ENCODE measurements around the gene SLIT3.

Gene SLIT3

DNA sequence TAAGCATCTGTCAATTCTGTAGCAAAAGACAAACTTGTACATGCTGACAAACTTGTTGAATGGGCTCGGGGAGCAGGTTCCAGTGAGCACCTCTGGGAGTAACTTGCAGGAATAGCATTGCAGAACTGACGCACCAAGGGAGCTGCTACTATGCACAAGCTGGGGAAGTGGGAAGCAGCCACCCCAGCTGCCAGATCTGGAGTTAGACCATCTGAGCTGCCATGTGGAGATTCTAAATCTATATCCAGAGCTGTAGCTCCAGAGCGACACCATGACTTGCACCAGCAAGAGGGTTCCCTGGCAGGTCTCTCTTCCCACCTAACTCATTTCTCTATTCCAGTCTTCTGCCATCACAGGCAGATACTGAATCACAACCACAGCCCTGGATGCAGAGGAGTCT lies 375.8 kb downstream of the SLIT3 start:
- DNase-seq (ENCODE audit: low read depth) = no peak

DNA sequence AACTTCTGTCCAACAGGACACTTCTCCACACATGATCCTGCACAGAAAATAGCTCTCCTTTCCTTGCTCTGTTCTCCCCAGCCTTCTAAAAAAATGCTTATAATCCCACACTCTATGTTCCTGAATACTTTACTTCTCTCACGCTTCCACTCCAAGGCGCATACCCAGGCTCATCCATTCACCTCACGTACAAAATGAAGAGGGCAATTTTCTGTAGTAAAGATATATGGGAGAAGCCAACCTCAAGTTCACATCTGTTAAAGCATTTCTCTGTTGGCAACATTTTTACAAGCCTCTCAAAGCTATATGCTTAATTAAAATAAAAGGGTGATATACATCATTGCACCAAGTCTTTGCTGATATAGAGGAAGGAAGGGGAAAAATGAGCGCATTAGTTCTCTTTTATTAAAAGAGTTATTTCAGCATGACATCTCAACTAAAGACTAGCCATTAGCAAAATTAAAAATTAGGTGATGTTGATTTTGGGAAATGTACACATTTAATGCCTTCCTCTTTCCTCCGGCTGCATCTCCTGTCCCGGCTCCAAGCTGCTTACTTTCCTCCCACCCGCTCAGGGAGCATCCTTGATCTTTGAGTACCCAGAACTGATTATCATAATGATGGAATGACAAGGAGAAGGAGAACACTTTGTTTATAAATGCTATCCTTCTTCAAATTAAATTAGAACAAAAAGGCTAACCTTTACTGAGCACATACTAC lies 379.6 kb downstream of the SLIT3 start:
- no peak for DNase-seq (ENCODE audit: low read depth)

DNA sequence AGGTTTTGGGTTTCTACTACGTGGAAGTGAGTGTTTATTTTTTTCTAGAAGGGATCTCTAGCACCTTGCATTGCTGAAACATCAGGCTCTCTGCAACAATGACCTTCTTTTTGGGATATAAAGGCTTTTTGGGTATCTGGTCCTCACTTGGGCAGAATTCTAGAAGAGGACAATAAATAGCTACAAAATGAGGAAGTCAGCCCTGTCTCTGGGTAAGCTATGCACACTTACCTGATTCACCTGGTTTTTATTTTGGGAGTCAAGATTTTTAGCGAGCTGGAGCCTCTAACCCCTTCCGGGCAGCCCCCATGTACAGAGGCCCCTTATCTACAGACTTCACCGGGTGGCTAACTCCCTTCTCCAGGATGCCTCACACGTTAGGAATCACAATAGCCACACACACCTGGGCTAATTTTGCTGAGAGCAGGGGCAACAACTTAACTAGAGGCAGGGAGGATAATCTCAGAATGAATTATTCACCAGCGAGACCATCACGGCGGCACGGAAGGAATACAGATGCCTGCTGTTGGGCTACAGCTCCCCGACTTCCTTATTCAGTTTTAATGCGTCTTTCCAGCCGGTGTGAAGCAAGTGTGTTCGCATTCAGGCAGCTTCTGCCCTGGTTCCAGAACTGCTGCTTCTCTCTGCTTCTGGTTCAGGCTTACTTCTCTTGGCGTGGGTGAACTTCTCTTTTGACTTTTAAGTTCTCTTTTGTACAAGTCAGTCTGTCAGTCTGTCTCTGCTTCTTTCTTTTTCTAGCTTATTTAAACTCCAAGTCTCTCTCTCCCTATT lies 380.7 kb downstream of the SLIT3 start:
- DNase-seq (ENCODE audit: low read depth) = no peak

DNA sequence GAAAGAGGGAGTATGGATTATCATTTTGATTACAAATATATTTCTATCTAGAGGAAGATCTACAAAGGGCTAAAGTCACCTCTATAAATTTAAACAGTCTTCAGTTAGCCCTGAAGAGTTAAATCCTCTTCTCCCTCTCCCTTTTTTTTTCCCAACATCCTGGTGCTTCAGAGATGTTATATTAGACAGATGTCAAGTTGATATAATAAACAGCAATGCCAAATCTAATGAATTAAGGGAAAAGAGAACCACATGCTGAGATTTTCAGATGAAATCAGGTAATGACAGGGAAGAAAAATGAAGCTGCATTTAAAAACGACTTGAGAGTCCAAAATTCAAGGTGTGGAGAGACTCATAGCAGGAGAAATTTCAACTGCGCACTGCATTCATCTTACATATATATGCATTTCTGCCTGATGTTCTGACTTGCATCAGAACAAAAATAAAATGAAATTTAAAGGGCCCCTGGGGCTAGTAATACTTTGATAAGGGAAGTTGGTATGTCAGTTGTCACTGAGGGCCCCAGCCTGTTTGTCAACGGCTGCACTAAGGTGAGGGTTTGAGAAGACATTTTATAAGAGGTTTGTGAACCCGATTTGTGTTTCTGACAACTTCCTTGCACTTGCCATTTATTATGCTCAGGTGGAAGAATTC lies 382.9 kb downstream of the SLIT3 start:
- no peak for DNase-seq (ENCODE audit: low read depth)

DNA sequence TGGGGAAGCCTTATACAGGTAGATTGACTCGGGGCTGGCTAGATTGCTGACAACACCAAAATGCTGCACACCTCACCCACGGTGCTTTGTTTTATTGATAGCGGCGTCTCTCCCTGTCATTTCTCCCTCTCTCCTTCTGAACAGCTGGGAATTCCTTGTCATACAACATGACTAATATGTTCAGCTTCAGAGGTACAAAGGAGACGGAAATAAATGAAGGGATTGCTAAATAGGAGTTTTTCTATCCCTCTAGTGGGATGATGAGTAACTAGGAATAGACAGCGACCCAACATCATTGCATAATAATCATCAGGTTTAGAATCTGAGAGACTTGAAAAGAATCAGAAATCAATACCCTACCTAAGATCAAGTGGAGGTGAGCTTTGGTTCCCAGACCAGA lies 384.1 kb downstream of the SLIT3 start:
- no peak for DNase-seq (ENCODE audit: low read depth)

DNA sequence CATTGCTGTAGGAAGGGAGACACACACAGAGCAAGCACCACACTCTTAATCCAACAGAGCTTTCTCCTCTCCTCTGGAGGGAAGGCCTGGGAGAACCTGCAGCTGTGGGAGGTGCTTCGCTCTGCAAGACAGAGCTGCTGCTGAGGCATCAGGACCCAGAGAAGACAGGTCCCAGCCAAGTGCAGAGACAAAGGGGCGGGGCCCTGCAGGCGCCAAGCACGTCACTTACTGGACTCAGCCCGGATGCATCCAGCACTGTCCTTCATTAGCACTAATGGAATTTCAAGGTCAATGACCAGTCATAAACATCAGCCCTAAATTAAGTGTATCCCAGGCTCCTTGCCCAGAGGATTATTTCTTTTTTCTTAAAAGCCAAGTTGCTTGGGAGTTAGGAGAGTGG lies 384.7 kb downstream of the SLIT3 start:
- DNase-seq (ENCODE audit: low read depth) = no peak

DNA sequence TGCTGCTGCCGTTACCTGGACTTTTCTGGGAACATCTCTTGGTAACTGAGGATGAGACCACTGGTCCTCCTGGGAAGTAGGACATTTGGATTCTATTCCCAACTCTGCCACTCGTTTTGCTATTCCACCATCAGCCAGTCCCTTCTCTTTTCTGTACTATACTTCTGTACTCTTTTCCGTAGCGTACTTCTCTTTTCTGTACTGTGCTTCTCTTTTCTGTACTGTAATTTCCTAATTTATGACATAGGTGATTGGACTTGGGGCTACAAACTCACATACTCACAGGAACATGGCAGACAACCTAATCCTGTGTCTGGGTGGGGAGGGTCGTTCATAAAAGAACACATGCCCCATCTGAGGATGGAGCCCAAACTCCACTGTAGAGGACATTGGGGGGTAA lies 386.4 kb downstream of the SLIT3 start:
- no peak for DNase-seq (ENCODE audit: low read depth)

DNA sequence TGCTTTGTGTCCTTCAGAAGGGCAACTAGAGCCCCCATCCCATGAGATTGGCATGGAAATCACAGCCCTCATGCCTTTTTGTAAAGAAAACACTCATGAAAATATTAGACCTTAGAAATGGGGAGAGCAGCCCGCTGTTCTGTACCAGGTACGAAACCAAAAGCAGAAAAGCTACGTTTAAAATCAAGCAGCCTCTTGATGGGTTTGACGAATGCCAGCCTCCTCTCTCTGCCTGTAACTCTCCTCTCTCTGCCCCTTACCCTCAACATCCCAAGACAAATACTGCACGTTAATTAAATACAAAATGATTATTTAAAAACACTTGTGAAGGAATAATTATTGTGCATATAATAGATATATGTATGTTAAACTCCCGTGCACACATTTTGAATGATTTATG lies 390.1 kb downstream of the SLIT3 start:
- no peak for DNase-seq (ENCODE audit: low read depth)

DNA sequence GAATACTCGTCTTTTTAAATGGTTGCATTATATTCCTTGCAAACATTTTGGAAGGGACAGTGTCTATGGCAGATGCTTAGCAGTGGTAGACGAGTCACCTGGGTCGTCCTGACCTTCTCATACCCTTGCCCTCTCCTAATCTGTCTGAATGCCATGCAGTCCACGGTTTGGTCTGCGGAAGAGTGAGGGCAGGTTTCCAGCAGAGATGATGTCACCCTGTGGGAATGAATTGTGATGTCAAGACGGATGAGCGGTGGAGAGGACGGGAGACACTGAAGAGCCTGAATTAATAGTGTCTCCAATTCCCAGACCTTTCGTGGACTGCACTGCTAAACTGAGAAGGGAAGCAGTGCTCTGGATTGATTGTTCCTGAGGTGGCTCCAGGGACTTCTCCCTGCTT lies 392.7 kb downstream of the SLIT3 start:
- DNase-seq (ENCODE audit: low read depth) = no peak

DNA sequence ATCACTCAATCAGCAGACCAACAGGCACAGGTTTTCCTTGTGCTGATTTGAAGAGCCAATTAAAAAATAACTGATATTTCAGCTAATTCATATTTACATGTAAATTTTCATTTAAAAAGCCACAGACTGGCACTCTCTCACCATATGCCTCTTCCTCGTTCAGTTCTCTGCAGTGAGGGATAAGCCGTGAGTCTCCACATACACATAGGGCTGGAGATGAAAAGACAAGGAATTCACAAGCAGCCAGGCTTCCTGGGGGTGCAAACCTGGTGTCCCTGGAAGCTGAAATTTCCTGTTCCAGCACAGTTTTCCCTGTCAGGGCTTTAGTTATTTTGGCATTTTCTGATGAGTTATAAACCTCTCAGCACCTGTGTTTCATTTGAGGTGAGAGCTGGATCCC lies 397.9 kb downstream of the SLIT3 start:
- no peak for DNase-seq (ENCODE audit: low read depth)

DNA sequence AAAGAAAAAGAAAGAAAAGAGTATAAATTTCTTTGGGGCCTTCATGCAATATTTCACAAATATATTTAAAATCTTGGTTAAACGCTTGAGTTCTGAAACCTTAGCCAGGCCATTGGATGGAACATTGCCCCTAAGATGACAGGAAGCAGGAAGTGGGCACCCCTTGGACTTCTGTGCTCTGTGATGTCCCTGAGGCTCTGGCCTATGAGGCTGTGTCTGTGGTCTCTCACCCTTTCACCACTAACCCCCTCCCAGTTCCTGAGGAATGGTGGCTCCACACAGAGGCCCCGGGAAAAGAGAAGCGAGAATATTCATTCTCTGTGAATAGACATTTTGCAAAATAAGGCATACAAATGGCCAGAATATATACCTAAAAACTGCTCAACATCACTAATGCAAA lies 401.3 kb downstream of the SLIT3 start:
- DNase-seq (ENCODE audit: low read depth) = no peak

DNA sequence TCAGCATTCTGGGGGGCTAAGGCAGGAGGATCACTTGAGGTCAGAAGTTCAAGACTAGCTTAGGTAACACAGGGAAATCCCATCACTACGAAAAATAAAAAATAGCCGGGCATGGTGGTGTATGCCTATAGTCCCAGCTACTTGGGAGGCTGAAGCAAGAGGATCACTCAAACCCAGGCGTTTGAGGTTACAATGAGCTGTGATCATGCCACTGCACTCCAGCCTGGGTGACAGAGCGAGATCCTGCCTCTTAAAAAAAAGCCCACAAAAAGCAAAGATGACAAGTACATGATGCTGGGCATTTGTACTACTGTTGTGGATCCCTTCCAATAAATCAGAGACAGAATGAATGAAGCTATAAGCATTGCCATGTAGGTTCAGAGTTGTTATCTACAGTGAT lies 401.7 kb downstream of the SLIT3 start:
- no peak for DNase-seq (ENCODE audit: low read depth)

DNA sequence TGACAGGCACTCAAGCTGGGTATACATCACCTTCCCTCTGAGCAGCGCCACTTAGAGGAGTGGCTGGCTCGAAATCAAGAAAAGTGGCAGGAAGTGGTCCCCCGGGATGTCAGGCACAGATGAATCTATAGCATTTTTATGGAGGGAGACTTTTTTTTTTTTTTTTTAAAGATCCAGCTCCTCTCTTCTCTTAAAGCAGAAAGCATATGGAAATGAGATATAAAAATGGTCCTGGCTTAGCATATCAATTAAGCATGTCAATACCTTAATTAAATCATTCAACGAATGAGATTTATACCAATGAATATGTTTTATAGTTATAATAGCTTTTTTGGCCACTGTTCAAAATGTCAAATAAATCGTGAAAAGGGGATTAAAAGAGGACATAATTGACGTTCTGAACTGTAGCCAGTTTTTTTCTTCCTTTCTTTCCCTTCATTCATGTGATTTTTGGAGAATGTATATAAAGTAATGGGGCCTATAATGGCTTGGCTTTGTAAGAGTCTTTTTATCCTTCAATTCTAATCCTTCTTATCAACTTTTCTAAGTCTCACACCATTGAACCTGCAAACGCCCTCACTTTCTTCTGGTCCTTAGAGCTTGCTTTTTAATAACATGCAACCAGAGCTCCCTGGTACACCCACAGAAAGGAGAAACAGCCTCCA lies 402.6 kb downstream of the SLIT3 start:
- DNase-seq (ENCODE audit: low read depth) = no peak

DNA sequence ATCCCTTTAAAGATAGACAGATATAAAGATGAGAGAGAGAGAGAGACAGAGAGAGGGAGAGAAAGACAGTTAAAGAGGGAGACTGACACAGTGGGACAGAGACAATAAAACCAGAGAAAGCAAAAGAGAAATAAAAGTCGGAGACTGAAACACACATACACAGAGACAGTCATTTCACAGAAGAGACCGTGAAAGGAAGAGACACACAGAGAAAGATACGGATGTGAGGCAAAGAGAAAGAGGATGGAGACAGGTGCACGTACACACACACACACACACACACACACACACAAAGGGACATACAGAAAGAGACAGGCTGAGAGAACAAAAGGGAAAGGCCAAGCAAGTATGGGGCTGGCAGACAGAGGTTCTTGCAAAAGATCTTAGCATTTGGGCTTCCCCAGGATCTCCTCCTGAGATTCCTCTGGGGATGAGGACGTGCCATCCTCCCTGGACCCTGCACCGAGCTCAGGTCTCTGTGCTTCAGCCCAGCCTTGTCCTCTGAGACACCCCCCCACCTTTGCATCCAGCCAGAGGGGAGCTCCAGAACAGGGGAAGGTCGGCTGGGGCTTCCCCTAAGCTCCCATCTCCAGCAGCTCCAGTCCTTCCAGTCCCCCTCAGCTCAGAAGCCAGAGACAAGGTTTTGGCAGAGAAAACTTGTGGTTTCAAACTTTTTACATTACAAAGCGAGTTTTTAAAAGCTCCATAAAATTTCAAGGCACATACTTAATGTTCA lies 403.4 kb downstream of the SLIT3 start:
- no peak for DNase-seq (ENCODE audit: low read depth)

DNA sequence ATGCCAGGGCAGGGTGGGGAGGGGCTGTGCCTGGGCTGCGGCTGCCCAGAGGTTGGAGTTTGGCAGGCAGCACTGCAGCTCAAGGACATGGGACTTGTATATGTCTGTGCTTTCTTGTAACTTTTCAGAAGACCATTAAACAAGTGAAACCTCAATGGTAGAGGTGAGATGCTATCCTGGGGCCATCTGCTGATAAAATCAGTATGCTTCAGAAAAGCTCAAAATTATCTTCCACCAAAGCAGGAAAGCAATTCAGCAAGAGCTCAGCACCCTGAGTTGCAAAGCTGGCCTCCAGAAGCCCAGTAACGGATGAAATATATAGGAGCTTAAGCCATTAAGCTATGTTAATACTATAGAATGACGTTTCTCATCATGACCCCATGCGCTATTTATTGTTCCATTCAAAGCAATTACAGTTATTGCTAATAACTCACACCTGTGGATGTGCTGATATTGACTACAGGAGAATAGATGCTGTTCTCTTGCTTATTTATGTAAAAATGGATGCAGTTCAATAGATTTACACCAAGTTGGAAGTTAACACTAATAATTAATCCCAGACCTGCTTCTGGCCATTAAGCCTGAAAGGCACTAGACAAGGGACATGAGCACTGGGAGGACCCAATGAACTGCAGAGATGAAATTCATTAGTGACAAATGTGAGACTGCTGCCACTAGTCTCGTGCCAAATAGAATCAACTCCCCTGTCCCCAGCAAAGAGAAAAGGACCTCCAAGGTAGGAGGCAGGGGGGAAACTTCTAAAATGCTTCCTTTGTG lies 405.5 kb downstream of the SLIT3 start:
- DNase-seq (ENCODE audit: low read depth) = no peak

DNA sequence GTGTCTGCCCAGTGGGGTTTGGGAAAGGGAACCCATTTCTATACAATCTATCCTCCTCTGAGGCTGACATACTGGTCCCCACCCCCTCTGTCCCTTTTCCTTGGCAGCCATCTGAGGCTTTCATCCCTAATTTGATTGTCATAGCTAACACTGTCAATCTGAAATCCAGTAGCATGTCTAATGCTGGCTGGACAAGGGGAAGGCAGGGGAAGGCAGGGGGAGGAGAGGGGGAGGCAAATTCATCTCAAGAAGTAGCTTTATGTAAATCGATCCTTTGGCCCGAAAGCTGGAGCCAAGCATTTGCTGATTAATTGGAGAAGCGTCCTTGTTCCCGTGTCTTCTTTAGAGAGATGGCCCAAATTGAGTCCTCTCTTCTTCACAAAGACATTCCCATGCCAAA lies 407.7 kb downstream of the SLIT3 start:
- no peak for DNase-seq (ENCODE audit: low read depth)

DNA sequence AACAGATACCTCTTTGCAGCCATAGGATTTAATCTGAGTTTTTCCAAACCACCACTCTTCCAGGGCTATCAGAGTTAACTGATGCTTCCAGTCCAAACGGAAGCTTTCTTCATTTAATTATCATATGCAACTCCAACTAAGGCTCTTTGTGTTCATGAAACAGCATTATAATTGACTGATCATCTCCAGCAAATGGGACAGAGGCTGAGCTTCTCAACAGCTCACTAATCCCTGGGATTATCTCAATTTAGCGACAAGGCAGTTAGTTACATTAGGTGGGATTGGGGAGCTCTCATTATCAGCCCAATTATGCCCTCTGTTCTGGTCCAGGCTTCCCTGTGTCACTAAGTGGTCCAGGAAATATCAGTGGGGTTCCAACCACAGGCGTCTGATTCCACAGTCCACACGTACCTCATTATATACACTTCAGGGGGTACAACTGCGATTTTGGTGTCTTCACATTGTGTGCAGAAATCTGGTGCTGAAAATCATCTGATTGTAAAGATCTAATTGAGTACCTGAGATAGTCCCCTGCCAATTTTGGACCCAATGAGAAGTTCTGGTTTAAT lies 408.2 kb downstream of the SLIT3 start:
- no peak for DNase-seq (ENCODE audit: low read depth)

DNA sequence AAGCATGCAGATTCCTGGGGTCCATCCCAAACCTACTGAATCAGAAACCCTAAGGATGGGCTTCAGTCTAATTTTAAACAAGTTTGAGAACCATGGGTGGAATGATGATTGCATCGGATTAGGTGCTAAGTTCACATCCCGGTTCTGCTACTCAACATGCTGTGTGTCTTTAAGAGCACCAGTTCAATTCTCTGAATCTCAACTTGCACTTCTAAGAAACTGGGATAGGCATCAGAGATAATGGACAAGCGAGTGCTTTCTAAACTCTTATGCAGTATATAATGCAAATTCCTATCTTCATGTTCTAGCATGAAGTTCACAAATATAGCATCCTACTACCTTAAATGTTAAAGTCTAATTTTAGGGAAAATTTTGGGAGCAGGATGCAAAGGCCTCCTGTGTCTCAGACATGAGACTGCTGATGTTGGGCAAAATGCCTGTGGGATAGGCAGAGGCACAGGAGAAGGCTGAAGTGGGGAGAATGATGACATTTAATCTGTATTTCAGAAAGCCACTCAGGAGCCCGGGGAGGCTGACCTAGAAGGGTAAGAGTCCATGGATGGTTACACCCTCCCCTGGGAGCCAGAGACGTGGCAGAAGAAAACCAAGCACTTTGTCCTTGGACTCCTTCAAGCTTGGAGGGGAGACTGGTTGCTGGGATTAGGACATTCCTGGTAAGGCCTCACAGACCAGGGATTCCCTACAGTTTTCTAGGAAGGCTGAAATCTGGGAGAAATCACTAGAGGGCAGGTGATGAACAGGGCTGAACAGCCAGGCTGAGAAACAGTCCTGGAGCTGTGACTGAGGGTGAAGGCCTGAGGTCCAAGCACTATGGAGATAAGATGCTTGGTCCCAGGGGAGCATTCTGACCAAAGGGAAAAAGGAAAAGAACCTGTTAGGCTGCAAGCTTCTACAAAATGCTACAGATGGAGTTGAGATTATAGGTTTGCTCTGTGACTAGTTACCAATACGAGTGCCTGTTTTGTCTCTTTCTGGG lies 409.8 kb downstream of the SLIT3 start:
- DNase-seq (ENCODE audit: low read depth) = no peak

DNA sequence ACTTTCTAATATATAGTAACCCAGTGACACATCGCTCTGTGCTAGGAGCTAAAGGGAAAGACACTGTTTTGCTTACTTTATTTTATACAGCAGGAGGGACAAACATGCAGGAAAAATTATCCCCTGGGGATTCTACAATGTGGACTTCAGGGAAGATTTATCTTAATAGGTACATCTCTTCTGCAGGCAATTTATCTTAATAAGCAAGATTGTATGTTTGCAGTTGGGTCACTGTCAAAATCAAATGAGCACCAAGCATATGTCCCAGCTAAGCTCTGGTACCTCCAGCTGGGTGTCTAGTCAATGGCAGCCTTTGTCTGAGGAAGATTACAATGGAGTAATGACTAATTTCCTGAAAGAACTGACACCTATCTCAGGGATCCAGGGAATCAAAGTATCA lies 411.9 kb downstream of the SLIT3 start:
- no peak for DNase-seq (ENCODE audit: low read depth)

DNA sequence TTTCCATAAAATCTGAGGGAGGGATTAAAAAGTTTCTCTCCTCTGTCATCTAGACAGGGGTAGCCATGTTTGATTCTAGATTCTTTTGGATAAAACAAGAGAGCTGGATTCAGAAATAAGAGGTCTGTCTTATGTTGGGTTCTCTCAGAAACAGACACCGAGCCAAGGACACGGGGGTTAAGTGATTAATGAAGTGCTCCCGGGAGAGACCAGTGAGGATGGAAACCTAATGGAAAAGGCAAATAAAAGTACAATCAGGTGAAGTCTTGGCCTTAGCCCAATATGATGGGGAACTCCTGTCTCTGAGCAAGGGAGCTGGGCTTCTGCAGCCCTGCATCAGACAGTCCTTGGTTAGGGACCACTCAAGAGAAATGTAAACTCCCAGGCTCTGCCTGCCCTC lies 413.0 kb downstream of the SLIT3 start:
- DNase-seq (ENCODE audit: low read depth) = no peak
